GM04504 (cell line): ENCODE data around the gene ZBTB7C.
A peak's percentile ranks its signal among the peaks of the same experiment; 100 is the strongest.

Experiments used
- DNase-seq: peaks from one replicate; pipeline ENCODE4 v3.0.0-alpha.2; 2012; ENCODE audit warnings: low read depth

The ZBTB7C gene

DNA sequence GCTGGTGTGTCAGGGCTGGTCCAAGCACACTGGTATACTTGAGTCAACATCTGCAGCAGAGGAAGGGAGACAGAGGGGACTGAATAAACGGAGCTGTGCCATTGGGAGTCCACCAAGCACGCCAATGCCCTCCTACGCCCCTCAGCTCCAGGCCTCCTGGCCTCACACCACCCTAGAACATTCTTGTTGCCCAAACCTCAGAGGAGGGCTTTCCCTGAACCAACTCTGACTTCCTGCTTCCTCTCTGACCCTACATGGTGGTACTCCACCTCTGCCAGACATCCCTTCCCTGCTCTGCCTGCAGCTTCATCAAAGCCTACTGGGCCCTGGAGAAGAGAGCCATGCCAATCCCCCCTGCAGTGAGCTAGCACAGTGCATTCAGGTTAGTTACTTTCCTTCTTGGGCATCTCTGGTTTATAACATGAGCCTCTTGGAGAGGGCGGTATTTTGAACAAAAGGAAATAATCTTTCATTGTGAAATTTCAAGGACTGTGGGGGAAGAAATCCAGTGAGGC is 54.4 kb downstream of the ZBTB7C start:
- no peak for DNase-seq

DNA sequence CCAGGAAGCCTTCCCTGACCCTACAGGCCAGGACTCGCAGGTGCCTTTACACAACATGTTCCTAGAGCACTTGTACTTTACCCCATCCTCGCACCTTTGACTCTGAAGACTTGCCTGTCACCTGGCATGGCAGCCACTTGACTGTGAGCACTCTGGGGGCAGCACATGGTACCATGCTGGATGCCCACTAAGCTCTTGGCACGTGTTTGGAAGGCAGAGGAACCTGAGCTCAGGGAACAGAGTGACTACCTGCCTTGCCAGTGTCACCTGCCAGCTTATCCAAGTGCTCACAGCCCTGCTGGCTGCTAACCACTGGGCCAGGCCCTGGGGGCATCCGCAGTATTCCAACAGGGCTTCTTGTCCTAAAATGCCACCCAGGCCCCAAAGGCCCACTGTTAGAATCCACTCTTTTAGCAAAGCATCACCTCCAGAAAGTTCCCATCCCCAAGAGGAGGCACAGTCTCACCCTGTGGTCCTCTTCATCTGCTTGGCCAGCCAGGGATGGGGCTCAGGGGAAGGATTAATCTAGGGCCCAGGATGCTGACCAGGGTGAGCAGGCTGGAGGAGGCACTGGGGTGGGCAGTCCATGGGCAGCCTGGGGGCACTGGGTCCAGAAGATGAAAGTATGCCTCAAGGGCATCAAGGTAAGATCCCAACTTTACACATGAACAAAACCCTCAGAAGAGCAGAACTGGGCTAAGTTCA is 57.0 kb downstream of the ZBTB7C start:
- no peak for DNase-seq

DNA sequence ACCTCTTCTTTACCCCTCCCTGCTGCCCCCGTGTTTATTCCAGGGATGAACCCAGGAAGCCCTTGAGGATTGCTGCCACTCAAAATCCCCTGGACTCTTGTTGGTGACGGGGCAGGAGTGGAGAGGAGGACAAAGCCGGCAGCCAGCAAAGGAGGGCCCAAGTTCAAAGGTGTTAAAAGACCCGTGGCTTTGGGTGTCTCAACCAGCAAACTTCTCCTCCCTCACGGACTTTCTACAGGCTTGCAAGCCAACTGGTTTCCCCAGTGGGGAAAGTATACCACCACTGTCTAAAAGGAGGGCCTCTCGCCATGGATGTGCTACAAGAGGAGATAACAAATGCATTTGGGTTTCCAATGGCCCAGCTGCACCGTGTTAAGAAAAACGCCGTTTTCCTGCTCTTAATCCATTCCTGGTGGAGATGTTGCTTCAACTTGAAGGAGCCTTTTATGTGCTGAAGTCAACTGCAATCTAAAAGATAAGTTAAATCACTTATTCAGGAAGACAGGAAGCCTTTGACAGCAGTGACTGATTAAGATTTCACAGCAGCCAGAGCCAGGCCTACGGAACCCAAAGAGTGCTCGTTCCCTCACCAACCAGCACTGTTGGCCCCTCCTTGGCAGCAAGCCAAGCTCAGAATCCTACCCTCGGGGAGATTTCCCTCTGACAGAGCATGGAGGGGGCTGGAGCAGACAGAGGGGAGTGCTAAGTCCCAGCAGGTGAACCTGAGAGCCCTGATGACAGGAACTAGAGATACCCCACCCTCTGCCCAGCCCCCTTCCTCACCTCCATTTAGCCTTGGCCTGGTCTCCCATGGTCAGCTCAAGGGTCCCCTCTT is 57.8 kb downstream of the ZBTB7C start:
- DNase-seq: no peak

DNA sequence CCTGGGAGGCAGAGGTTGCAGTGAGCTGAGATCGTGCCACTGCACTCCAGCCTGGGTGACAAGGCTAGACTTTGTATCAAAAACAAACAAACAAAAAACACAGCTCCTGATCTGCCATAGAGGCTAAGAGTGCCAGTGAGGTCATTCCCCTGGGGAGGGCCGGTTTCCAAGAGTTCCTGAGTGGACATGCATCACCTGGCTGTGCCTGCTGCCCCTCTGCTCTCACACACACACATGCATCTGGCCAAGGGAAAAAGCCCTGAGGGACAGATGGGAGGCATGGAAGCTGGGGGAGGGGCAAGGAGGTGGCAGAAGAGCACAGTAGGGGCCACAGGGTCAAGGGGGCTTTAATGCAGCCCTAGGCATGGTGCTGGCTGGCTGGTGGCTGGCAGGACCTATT is 60.4 kb downstream of the ZBTB7C start:
- DNase-seq: no peak

DNA sequence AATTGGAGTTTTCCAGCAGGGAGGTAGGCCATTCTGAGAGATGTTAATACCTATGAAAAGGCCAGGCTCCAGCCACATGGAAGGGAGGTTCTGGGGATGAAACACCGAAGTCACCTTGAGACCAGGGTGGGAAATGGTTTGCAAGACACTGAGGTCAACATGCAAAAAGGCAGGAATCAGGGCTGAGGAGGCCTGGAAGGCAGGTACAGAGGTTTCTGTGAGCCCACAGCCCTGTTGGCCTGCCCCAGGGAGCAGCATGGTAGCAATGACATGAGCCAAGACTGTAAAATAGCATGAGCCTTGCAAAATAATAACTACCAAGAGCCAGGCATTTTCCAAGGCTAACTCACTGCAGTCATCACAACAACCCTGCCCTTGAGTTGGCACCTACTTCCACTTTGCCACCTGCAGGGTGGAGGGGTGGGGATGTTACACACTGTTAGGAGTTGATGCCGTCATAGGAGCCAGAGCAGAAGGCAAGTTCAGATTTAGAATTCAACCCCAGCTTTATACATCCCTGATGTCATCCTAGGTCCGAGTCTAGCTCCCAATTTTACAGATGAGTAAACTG is 61.3 kb downstream of the ZBTB7C start:
- no peak for DNase-seq

DNA sequence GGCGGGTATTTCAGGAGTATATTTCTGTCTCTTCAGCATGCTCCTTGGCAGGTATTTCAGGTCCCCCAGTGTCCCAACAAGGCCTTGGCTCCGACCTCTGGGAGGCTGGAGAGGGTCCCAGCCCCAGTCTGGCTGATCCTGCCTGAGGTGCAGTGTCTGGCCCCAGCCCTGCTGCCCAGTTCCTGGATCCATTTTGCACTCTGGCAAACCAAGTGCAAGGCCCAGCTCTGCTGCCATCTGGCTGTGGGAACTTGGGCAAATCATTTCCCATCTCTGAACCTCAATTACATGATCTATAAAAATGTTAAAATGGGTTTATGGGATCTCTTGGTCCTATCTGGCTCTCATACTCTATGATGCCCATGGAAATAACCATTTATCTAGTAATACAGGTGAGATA is 63.6 kb downstream of the ZBTB7C start:
- DNase-seq: no peak

DNA sequence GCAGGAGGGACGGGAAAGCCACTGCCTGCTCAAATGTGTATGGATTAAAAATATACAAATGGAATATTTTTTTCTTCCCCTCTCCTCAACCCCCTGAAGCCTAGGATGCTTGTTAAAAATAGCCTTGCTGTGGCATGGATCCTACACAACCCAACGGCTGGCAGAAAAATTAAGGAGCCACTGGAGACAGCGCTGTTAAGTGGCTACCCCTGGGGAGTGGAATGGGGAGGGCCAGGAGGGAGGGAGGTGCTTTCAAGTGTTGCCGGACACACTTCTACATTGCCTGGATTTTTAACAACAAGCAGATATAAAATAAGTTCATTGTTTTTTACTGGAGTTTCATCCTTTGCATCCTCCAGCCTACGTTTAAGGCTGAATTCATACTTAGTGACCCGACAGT is 66.6 kb downstream of the ZBTB7C start:
- no peak for DNase-seq

DNA sequence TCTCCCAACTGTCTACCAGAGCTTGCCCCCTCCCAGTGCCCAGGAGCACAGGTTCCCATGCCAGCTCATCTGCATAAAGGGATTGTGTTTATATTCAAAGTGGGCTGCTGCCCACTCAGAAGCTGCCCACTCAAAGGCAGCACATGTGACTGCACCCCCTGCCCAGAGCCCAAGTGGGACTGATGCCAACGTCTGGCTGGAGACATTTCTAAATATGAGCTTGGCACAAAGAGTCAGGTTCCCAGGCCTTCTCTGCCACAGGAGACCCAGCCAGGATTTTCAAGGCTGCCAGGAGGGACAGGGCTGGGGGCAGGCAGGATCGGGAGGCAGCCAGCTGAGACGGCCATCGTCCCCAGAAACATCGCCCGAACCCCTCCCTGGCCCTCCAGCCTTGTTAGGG is 67.1 kb downstream of the ZBTB7C start:
- no peak for DNase-seq

DNA sequence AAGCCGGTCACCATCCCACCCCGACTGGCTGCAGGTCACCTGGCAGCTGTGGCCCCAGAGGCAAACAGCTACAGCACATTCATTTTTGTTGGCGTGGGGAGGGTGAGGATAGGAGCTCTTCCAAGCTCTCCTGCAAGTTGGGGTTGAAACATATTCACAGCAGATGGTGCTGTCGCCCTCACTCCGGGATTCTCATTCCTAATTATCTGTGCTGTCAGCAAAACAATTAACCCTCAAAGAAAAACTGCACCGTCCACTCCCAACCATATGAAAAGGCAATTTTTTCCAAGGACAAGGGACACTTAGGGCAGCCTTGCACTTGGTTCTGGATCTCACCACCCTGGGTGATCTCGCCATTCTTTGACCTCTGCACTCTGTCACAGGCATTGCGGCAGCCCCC is 68.6 kb downstream of the ZBTB7C start:
- DNase-seq: no peak

DNA sequence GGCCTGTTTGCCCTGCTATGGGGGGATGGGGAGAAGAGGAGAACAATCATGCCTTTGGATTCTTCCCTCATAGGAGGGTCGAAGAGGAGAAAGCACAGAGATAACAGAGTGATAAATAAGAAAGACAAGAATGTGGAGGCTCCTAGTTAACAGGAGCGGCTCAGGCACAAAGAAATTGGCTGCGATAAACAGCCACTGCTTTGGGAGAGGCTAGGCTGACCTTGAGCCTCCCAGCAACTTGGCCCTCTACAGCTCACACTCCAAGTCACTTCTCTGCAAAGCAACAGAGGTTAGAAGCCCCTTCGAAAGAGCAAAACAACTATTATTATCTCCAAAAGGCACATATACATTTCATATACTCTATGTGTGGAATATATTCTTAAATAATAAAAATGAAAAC is 69.5 kb downstream of the ZBTB7C start:
- no peak for DNase-seq

DNA sequence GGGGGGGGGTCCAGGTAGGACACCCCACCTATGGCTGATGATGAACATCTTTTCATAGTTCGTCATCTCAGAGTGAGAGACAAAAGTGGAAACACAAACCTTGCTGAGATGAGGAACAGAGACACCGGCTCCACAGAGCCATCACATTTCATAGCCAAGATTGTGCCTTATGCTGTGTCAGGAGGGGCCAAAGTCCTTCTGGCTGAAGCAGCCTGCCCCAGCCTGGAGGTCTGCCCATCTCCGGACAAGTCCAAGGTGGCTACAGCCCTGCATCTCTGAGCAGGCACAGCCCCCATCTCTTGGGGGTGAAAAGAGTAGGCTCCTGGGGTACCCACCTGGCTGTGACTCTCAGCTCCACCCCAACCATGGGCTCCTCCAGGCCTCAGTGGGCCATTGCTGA is 70.3 kb downstream of the ZBTB7C start:
- DNase-seq: no peak

DNA sequence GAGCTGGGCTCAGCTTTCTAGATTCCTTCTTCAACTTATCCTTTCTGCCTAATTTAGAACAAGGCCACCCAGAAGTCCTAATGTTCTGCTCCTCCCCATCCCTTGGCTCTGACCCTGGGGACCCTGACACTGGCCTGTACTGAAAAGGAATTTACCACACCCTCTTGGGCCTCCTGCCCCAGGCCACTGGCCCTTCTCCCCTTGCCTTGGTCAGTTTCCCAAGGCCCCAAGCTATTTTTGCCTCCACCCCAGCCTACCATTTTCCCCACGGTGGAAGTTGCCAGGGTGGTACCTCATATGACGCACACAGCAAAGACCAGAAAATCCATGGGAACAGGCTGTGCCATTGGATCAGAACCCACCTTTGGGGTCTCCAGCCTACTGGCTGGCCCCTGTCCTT is 72.1 kb downstream of the ZBTB7C start:
- no peak for DNase-seq

DNA sequence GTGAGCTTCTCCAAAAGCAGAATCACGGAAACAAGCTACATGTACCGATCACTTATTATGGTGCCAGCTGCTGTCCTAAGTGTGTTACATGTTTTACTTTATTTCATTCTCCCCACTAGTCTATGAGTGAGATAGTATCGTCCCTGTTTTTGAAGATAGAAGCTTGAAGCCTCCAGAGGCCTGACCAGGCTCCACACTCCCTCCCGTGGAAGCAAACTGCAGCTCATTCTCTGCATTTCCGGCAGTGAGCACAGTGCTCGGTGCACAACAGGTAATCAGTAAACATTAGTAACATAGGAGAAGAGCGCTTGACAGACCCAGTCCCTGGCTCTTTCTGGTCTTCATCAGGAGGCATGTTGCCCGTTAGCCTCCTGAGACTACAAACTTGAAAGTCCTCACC is 72.9 kb downstream of the ZBTB7C start:
- no peak for DNase-seq

DNA sequence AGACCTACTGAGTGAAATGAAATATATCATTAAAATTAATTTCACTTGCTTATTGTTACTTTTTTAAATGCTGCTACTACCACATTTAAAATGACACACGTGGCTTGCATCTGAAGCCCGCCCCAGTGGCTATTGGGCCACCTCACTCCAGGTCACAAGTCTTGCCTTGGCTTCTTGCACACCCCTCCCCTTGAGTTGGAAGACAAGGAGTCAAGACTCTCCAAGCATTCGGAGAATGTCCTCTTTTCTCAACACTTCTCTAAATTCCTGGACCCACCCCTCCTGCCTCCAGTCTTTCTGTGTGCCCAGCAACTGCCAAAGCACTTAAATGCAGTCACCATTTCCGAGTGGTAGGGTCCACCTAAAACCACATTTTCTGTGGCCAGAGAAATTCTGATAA is 73.4 kb downstream of the ZBTB7C start:
- DNase-seq: no peak

DNA sequence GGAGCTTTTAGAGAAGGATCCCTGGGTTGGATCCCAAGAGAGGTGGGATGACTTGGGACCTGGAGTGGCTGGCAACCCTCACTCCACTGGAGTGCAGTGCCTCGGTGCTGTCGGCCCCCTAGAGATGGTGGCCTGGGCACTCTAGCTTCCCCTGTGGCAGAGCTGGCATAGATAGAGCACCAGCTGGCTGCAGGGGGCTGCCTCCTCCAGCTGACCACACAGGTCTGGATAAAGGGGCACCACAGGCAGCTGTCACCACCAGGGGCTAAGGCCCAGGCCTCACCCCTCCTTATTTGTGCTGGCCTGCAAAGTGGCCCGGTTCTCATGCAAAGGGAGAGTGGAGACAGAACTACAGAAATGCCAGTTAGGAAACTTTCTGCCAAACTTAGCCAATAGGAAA is 74.3 kb downstream of the ZBTB7C start:
- DNase-seq: no peak

DNA sequence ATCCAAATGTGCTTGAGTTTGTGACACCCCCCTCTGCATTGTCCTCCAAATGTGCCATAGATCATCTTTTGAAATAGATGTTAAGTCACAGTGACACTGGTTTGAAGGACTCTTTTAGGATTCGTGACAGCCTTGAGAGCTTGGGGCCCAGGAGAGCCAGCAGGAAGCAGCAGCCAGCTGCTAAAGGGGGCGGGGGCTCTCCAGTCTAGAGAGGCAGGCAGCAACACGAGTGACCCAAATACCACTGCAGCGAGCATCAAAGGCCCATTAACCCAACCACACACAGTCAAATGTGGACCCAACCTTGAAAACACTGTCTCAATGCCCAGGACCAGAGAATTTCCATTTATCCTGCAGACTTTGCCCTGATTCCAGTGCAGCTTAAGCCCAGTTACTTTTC is 75.6 kb downstream of the ZBTB7C start:
- no peak for DNase-seq

DNA sequence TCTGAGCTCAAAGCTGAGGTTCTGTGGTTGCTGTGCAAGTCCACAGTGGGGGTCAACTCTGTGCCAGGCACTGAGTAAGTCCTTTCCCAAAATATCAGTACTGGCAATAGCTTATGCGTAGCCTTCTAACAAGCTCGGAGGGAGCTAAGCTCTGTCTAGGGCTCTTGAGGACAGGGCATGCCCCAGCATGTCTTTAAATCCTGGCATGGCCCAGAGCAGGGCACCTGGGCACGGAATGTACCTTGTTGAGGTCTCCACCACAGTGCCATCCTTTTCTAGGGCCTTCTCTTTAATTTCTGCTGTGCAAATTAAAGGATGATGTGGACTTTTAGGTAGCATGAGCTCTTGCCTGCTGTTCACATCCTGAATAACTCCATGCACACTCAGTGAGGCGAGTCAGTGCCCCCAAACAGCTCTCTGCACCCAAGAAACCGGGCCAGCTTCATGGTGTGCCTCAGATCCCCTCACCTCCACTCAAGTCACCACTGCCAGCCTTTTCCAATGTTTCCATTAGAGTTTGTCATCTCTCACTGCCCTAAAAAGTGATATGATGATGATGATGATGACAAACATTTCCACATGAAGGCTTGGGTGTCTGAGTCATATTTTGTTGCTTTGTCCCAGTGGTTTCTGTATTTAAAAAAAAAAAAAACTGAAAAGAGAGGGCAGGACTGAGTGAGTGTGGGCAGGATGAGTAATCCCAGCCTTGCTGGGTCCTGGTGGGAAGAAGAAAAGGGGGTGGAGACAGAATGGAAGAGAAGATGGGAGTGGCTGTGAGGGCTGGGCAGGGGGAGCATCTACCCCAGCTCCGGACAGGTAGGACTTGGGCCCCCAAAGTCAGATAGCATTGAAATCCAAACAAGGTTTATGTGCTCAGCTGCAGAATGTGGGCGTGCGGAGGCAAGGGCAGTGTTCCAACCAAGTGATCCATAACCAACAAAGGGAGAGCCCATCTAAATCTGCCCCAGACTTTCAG is 78.9 kb downstream of the ZBTB7C start:
- peak; percentile 24 for DNase-seq

DNA sequence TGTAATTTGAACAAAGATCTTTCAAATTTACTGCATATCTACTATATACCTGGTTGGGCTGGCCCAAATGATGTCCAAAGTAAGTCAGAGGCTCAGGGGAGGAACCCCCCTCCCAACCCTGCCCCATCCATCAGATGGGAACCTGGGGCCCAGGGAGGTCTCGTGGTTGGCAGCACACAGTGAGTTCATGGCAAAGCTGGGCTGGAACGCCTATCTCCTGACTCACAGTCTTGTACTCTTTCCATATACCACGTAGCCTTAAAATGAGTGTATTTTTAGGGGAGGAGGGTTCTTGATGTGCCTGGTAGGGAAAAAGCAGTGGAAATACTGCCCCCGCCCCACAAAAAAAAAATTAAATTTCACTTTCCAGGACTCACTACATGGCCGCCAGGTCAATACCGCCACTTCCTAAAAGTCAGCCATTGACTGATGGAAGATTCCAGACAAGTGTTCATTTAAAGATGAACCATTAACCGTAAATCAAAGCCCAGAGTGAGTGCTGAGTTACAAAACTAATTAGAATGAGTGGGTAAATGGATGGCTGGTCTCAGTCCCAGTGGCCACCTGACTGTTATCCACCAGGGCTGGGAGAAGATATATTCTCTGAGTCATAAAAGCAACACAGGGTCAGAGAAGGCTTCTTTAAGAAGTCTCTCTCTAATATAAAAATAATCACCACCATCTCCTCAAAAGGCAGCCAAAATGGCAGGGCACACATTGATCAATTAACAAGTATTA is 80.5 kb downstream of the ZBTB7C start:
- DNase-seq: no peak

DNA sequence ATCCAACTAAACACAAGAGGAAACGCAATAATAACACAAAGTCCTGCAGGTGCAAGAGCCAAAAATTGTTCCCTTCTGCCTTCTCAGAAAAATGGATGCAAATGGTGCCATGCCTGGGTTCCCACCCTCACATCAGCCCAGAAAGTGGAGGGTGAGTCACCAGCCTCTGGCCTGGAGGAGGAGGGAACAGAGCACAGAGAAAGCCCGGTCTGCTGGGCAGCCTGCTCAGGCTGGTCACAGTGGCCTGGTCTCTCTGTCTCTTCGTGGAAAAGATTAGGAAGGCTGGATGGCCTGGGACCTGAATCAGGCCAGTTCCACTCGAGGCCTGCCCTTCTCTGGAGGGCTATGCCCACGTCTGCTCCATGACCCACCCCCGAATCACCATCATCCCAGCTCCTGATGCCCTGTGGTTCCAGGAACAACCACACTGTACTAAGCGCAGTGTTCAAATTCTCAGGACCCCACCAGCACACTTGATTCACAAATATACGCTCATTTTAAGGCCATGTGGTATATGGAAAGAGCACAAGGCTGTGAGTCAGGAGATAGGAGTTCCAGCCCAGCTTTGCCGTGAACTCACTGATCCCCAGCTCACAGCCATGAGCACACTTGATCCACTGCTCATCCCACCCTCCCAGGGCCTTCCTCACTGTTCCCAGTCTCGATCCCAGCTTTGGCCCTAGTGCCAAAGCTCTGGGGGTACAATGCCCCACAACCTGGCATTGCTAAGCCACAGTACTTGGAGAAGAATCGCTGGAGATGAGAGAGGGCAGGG is 82.1 kb downstream of the ZBTB7C start:
- no peak for DNase-seq

DNA sequence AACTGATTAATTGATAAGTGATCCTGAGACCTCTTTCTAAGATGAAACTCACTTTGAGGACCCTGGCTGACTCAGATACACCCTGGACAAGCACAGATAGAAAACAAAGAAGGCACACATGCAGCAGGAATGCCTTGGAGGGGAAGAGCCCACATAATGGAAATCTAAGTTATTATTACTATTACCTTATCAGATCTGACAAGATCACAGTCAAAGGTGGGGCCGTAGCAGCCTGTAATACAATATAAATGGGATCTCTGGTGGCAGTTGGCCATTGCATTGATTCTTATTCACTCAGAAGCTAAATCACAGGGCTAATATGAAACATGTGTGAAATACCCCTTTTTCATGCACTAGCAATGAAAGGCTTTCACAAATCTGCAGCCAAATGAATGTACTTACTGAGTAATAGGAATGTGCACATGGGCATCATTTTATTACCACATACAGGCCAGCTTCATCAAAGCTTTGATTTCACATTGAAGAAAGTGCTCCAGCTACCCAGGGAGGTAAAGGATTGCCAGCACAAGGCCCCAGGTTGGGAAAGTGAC is 84.0 kb downstream of the ZBTB7C start:
- DNase-seq: no peak
